ENCODE measurements around the gene ABI3.

Gene ABI3

DNA sequence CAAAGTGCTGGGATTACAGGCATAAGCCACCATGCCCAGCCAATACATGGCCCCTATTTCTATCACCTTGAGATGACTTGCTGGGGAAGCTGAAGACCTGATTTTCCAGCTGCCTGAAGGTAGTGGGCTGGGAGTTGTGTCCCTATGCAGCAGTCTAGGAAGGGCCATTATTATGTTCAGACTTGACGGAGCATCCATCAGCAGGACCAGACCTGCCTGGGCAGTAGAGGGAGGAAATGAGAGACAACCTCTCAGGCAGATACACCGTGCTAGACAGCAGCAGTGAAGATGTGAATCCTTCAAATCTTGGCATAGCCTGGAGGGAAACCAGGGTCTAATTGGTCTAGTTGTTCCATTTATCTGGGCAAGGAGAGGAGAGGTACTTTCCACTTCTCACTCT is 55.7 kb downstream of the ABI3 start:
- no peak for DNase-seq (ENCODE audit: low spot score)
- Histone ChIP-seq H3K4me3 (ENCODE audit: severe bottlenecking) (no peak overlapping the region), H3K9me3 (ENCODE audit: severe bottlenecking) (no peaks in the 10 kb centered on the region), H3K27ac (ENCODE audit: poor library complexity, severe bottlenecking) (no peak overlapping the region), H3K36me3 (ENCODE audit: low read depth) (no peaks in the 10 kb centered on the region), H3K4me1 (ENCODE audit: insufficient read depth, poor library complexity, severe bottlenecking) (peaks cover 3% of the 10 kb centered on the region), H3K27me3 (ENCODE audit: insufficient read depth, poor library complexity, severe bottlenecking) (no peaks in the 10 kb centered on the region)
- TF ChIP-seq, protein P1, sequence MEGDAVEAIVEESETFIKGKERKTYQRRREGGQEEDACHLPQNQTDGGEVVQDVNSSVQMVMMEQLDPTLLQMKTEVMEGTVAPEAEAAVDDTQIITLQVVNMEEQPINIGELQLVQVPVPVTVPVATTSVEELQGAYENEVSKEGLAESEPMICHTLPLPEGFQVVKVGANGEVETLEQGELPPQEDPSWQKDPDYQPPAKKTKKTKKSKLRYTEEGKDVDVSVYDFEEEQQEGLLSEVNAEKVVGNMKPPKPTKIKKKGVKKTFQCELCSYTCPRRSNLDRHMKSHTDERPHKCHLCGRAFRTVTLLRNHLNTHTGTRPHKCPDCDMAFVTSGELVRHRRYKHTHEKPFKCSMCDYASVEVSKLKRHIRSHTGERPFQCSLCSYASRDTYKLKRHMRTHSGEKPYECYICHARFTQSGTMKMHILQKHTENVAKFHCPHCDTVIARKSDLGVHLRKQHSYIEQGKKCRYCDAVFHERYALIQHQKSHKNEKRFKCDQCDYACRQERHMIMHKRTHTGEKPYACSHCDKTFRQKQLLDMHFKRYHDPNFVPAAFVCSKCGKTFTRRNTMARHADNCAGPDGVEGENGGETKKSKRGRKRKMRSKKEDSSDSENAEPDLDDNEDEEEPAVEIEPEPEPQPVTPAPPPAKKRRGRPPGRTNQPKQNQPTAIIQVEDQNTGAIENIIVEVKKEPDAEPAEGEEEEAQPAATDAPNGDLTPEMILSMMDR (IDR thresholded peaks at IDR 0.05; ENCODE audit: poor library complexity, severe bottlenecking) = no peak
- ATAC-seq (ENCODE audit: low read depth) = peak; percentile 59; the same call in 1 of the 3 replicates

DNA sequence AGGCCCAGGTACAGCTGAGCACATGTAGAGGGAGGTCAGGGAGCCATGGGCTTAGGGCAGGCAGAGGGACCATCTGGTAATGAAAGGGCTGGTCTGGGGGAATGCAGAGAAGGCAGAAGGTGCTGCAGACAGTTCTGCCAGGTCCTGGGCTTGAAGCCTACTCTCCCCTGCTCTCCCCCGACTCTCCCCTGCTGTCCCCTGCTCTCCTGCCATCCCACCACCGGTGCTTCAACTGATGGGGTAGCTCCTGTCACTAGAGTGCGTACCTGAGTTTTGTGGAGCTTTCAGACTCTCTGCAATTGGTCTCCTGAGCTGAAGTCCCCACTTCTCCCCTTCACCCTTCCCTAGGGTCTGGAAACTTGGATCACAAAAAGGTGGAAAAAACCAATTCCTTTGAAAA is 57.4 kb downstream of the ABI3 start:
- no peak for DNase-seq (ENCODE audit: low spot score)
- TF ChIP-seq, protein P1 (IDR thresholded peaks at IDR 0.05; ENCODE audit: poor library complexity, severe bottlenecking) = no peak
- no peak for ATAC-seq (ENCODE audit: low read depth)
- Histone ChIP-seq H3K9me3 (ENCODE audit: severe bottlenecking) (no peaks in the 10 kb centered on the region), H3K27me3 (ENCODE audit: insufficient read depth, poor library complexity, severe bottlenecking) (no peaks in the 10 kb centered on the region), H3K27ac (ENCODE audit: poor library complexity, severe bottlenecking) (no peak overlapping the region), H3K4me1 (ENCODE audit: insufficient read depth, poor library complexity, severe bottlenecking) (peaks cover 3% of the 10 kb centered on the region), H3K4me3 (ENCODE audit: severe bottlenecking) (no peak overlapping the region), H3K36me3 (ENCODE audit: low read depth) (no peaks in the 10 kb centered on the region)

DNA sequence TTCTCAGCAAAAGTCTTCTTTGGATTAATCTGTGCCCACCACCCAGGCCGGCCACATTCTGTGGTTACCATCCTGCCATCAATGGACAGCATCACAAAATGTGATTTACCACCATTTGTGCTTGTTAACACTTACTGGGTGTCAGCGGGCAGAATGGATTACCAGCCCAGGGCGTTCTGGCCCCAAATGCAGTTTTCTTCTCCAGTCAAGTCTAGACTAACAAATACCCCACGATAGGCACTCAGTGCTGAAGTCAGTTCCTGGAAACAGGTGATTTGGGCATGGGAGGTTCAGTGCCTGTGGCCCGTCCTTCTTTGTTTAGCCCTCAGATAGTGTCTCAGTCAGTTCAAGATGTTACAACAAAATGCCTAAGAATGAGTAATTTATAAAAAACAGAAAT is 58.8 kb downstream of the ABI3 start:
- no peaks in the 10 kb centered on the region for H3K36me3 ChIP-seq (ENCODE audit: low read depth)
- ATAC-seq (ENCODE audit: low read depth) (no peak), DNase-seq (ENCODE audit: low spot score) (no peak)
- no peak overlapping the region for H3K4me3 ChIP-seq (ENCODE audit: severe bottlenecking)
- H3K27ac ChIP-seq (ENCODE audit: poor library complexity, severe bottlenecking) = no peak overlapping the region
- TF ChIP-seq, protein P1 (IDR thresholded peaks at IDR 0.05; ENCODE audit: poor library complexity, severe bottlenecking) = no peak
- H3K9me3 ChIP-seq (ENCODE audit: severe bottlenecking) = no peaks in the 10 kb centered on the region
- H3K4me1 ChIP-seq (ENCODE audit: insufficient read depth, poor library complexity, severe bottlenecking) = peaks cover 3% of the 10 kb centered on the region
- no peaks in the 10 kb centered on the region for H3K27me3 ChIP-seq (ENCODE audit: insufficient read depth, poor library complexity, severe bottlenecking)
